GM20431 (cell line): ENCODE results near the gene AP3S2.

Experiments used
- in situ Hi-C: fragments of 300-500 bp; cut with MseI, MboI; formaldehyde crosslinking; loops from one replicate; pipeline ENCODE4 v1.15.0; 2020; ENCODE audit warnings: low sequenced_read_pairs; ENCODE audit not compliant: unreplicated experiment

Gene AP3S2

DNA sequence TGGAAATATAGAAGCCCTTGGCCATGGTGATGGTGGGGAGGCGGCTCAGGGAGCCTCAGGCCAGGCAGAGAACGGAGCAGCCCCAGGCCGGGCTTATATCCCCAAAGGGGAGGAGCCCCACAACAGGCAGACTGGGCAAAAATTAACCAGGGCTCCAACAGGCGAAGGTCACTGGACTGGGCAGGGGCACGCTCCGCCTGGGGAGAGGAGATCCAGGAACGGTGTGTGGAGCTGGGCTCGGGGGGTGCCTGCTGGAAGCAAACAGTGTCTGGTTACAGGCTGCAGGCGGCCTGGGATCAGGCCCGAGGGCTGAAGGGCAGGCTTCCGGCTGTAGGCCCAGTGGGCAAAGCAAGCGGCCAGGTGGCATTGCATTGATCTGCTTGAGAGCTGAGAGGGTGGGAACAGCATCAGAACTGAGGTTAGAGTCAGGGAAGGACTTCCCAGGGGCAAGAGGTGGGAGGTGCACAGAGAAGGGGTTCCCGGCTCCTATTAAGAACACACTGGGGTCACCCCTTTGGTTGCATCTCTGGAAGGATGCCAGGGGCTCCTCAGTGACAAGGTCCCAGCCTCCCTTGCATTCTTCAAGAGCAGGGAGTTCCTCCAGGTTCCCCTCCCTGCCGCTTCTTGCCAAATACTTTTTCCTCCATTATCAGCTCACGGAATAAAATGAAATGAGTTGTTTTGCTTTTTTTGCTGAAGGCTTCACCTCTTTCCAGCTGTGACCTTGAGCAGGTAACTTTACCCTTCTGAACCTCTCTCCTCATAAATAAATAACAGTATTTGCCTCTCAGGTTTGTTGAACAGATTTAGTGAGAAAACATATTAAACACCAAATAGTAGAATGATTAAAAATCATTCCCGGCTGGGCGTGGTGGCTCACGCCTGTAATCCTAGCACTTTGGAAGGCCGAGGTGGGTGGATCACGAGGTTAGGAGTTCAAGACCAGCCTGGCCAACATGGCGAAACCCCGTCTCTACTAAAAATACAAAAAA, 86.9 kb downstream of the AP3S2 start:
- in situ Hi-C loops: no loop called here

- in situ Hi-C loops: no loop called here
These were observed 87.6 kb downstream of the AP3S2 start for GRCh38 chr15:89806210-89806558.

DNA sequence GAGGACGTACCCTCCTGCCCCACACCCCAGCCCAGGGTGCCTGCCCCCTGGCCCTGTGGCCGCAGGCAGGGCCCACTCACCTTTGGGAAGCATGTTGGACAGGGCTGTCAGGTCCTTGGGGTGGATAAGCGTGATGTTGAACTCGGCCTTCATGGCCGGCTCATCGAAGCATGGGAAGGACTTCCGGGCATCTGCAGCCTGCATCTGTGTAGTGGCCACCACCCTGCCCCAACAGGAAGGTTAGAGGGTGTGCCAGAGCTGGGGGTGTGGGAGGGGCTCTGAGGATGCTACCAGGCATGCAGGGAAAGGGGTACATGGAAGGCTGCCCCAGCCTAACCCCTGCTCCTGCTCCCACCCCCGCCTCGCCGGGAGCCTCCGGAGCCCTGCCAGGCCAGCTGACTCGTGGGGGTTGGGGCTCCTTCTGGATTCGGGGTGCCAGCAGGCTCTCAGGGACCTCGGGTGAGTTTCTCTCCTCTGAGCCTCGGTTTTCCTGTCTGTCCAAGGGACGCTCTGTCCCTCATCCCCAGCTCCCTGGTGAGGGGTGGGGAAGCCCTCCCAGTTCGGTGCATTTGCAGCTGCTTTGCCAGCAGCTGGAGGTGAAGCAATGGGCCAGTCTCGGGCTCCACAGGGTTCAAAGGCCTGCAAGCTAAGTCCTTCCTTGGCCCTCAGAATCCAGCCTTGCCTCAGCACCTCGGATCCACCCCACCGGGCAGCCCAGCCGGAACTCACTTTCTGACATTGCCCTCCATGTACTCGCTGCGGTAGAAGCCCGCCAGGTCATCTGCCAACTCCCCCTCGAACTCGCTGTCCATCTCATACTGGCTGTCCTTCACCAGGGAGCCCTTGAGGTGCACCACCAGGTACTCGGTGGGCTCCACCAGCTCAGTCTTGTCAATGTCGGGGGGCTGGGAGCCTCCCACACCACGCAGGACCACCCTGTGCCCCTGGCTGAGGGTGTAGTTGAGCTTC, 88.3 kb downstream of the AP3S2 start:
- in situ Hi-C loops: no loop called here

GRCh38 chr15:89803941-89804800, 89.6 kb downstream of the AP3S2 start:
- in situ Hi-C loops: no loop called here

DNA sequence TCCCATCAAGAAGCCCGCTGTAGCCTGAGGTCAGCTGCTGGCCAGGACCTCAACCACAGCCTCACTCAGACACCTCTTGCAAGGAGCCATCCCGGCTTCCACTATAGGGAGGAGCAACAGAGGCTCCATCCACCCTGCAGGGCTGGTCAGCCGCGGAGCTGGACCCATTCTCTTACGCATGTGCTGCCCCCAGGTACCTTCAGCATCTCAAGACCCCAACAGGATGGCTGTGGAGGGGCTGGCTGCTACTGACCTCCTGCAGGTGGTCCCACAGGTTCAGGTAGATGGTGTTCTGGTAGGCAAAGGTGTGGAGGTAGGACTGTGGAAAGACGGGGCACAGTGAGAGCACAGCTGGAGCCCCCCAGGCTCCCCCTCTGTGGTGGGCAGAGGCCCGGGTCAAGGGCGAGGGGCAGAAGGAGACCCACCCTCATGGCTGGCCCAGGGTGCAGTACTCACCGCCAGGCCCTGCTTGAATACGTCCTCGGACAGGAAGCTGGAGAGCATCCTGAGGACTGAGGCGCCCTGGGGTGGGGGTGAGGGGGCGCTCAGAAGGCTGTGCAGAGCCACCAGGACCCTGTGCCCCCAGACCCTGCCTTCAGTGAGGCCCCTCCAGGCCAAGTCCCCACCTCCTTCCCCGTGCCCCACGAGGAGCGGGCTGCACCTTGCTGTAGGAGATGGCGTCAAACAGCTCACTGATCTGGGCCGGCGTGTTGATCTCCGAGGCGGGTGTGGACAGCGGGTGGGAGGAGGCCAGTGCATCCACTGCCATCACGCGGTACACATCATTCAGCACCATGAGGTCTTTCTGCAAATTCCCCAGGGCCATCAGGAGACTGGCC, 90.6 kb downstream of the AP3S2 start:
- in situ Hi-C loops: no loop called here

DNA sequence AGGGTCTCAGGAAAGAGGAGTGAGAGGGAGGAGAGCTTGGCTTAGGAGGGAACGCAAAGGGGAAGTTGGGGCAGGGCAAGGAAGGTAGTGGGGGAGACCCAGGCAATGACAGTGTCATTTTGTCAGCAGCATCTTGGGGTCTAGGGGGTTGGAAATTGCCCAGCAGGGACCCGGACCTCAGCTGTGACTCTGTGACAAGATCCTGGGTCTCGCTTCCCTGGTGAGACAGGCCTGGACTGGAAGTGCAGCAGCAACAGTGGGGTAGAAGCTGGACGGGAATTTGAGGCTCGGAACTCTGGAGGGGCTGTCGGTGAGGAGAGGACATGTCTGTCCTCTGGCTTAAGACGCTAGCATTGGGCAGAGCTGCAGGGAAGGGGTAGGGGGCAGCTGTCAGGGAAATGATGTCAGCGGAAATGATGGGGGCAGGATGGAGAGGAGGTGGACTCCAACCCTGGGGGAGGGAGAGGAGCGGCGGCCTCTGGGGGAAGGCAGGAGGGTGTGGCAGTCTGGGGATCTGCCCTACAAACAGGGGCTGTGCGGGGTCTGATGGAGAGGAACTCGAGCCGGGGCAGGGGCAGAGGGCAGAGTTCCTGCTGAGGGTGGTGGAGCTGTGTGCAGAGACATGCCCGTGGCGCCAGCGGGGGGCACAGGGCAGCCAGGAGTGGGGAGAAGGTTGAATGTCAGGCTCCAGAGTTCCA, 91.4 kb downstream of the AP3S2 start:
- in situ Hi-C loops: no loop called here

GRCh38 chr15:89801471-89802195, 92.2 kb downstream of the AP3S2 start:
- in situ Hi-C loops: no loop called here

DNA sequence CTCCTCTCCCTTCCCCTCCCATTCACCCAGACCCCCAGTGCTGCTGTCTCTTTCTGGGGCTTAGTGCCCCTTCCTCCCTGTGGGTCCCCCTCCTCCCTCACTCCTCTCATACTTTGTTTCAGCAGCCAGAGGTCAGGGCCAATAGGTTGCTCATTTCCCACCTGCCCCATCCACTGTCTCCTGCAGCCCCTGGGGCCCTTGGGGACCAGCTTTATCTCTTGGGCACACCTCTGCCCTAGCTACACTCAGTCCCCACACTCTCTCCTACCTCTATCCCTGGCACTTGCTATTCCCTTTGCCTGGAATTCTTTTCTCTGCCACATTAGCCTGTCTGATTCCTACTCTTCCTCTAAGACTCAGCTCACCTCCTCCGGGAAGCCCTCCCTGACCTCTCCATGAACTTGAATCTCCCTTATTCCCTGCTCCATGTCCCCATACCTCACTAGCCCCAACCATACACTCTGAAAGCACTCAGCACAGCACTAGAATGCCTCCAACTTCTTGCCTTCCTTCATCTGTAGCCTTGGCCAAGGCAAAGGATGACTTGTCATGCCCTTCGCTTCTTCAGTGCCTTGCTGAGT, 93.8 kb downstream of the AP3S2 start:
- in situ Hi-C loops: no loop called here

DNA sequence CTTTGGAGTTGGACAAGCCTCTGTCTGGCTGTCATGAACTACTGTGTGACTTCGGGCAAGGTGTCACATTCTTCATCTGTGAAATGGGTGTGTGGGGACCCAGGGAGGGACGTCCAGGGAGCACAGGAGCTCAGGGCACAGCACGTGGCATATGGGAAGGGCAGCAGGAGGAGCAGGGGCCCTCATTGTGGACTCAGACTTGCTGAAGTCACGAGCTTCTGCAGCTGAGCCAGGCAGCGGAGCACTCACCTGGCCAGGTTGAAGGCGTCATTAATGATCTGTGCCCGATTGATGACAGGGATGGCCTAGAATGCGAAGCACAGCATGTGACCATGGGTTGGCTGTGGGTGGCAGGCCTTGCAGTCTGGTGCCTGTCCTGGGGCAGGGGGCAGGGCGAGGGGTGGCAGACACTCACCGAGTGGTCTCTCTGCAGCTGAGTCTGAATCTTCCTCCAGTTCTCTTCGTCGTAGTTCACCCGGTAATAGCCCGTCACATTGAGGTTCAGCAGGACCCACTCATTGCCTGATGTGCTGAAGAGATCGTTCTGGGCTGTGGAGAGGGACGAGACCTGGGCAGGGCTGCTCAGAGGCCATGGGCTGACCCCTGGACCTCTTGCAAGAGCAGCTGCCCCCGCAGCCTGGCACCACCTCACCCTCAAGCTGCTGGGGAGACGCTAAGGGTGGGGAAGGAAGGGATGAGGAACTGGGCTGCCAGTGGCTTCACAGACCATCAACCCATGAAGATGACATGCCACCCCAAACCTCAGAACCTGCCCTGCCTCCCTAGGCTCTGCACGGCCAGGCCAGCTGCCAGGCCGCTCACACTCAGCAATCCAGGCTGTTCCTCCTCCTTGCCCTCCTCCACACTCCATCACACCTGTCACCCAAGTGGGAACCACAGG, 94.5 kb downstream of the AP3S2 start:
- in situ Hi-C loops: no loop called here

- in situ Hi-C loops: no loop called here
These were observed 96.1 kb downstream of the AP3S2 start for GRCh38 chr15:89797678-89798201.

- in situ Hi-C loops: no loop called here
These were observed 97.8 kb downstream of the AP3S2 start for GRCh38 chr15:89795996-89796395.

GRCh38 chr15:89794627-89795241, 99.1 kb downstream of the AP3S2 start:
- in situ Hi-C loops: no loop called here

DNA sequence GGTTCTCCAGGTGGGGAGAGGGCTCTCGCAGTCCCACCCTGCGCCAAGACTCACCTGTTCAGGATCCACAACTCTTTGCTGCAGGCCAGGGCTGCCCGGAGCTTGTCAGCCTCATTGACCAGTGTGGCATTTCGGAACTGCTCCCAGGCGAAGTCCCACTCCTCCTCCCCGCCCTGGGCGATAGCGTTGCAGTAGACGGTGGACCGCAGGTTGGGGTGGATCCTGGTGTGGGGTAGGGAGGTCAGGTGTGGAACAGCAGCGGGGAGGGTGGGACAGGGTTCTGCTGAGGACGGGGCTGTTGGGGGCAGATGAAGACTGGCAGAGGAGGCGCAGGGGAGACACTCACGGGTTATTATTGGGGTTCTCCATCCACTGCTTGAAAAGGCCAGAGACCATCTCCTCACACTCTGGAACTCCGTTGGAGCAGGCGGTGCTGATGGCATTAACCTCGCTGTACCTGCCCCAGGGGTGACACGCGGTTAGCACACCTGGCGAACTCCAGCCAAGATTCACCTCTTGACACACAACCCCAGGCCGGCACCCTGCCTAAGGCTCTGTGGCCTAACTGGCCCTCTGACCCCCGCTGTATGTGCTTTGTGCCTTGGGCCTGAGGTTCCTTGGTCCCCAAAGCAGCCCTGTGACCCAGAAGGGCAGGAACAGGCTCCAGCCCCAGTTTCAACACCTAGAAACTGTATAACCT, 101.5 kb downstream of the AP3S2 start:
- in situ Hi-C loops: no loop called here

DNA sequence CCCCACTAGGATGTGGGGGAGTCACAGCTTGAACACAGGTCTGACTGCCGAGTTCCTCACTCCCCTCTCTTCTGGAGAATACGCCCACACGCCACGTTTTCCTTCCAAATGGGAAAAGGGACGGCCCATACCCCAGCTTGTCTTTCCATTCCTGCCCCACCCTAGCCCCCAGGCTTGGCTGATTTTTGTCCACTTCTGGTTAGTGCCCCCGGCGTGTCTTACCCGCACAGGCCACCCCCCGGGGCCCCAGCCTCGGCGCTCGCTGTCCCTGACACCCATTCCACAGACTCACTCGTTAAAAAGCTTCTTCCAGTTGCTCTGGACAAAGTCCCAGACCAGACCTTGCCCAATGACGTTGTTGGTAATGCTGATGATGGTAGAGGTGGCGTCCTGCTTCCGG, 103.1 kb downstream of the AP3S2 start:
- in situ Hi-C loops: no loop called here

GRCh38 chr15:89790206-89790605, 103.6 kb downstream of the AP3S2 start:
- in situ Hi-C loops: no loop called here
